ENCODE results near the gene TMEM151B.

Gene TMEM151B

GRCh38 chr6:44250718-44251123 lies 19.5 kb upstream of the TMEM151B start:
- no peak for DNase-seq (ENCODE audit: low spot score)

GRCh38 chr6:44251576-44252524 lies 18.4 kb upstream of the TMEM151B start:
- no peak for DNase-seq (ENCODE audit: low spot score)

- peak; percentile 74 for DNase-seq (ENCODE audit: low spot score)
Observed at GRCh38 chr6:44253307-44254101, 16.7 kb upstream of the TMEM151B start.

GRCh38 chr6:44254191-44255104 lies 15.8 kb upstream of the TMEM151B start:
- DNase-seq (ENCODE audit: low spot score), result no peak

- no peak for DNase-seq (ENCODE audit: low spot score)
Observed at GRCh38 chr6:44255105-44255808, 15.0 kb upstream of the TMEM151B start.

GRCh38 chr6:44255871-44256774 lies 14.1 kb upstream of the TMEM151B start:
- DNase-seq (ENCODE audit: low spot score), result peak; percentile 9

- DNase-seq (ENCODE audit: low spot score), result peak; percentile 10
Observed at GRCh38 chr6:44256775-44257024, 13.6 kb upstream of the TMEM151B start.

GRCh38 chr6:44257025-44257752 lies 13.1 kb upstream of the TMEM151B start, which contains the start of gene SLC35B2:
TSS of gene SLC35B2 (minus strand) at chr6:44257528. CDS start at chr6:44257410, 118 bp downstream.
- peak; percentile 61 for DNase-seq (ENCODE audit: low spot score)

GRCh38 chr6:44257753-44258324 lies 12.4 kb upstream of the TMEM151B start:
- no peak for DNase-seq (ENCODE audit: low spot score)

GRCh38 chr6:44258325-44258863 lies 11.9 kb upstream of the TMEM151B start:
- no peak for DNase-seq (ENCODE audit: low spot score)

- DNase-seq (ENCODE audit: low spot score), result no peak
Observed at GRCh38 chr6:44258921-44259320, 11.3 kb upstream of the TMEM151B start.

- no peak for DNase-seq (ENCODE audit: low spot score)
Observed at GRCh38 chr6:44260011-44260410, 10.2 kb upstream of the TMEM151B start.

- no peak for DNase-seq (ENCODE audit: low spot score)
Observed at GRCh38 chr6:44260451-44261297, 9.6 kb upstream of the TMEM151B start.

- no peak for DNase-seq (ENCODE audit: low spot score)
Observed at GRCh38 chr6:44261581-44261980, 8.7 kb upstream of the TMEM151B start.

GRCh38 chr6:44262467-44263353 lies 7.5 kb upstream of the TMEM151B start:
- no peak for DNase-seq (ENCODE audit: low spot score)

GRCh38 chr6:44263354-44264100 lies 6.7 kb upstream of the TMEM151B start:
- DNase-seq (ENCODE audit: low spot score), result no peak

Measured in hematopoietic multipotent progenitor cell treated with erythropoietin and hydrocortisone succinate and interleukin-3 and kit ligand, for 15 days (in vitro differentiated cells).